PC-9 (cell line): ENCODE results near the gene STK31. TPM values are rescaled to one million over a fixed set of nuclear protein-coding genes. Genes with fewer than 3 reads are reported as not detected.

Source experiments
- BruUV-seq: library from RNA; stranded (reverse); fragments of 400-500 nt; replicated peaks from 2 replicates; lab custom pipeline; 2021; lab: Mats Ljungman, UMichigan
- CTCF ChIA-PET: fragments of 300-600 bp; sonication (Branson Sonifier 250); formaldehyde crosslinking; loops from one replicate; lab custom pipeline; 2022; ENCODE audit warnings: antibody characterized with exemption; lab: Charles Lee
- POLR2A ChIA-PET: fragments of 300-600 bp; sonication (Branson Sonifier 250); formaldehyde crosslinking; loops from one replicate; lab custom pipeline; 2022; ENCODE audit warnings: antibody characterized with exemption; ENCODE audit not compliant: unreplicated experiment; lab: Charles Lee
- DNase-seq, 2 experiments: peaks; one replicate each; pipeline versions ENCODE4 v3.0.0 to v3.0.0-alpha.2; 2015 to 2022; ENCODE audit warnings: mixed read lengths in 1 of 2
- H2AFZ ChIP-seq: fragments of 200-600 bp; sonication (generic); 2 replicates; pipeline ENCODE4 v1.8.1; 2017; ENCODE audit warnings: antibody characterized with exemption
- H3F3A ChIP-seq: fragments of 200-600 bp; sonication (generic); 2 replicates; pipeline ENCODE4 v1.8.1; 2017; ENCODE audit warnings: antibody characterized with exemption, mild to moderate bottlenecking, low read depth; ENCODE audit not compliant: insufficient read depth
- H3K27ac ChIP-seq: fragments of 200-600 bp; sonication (generic); 2 replicates; pipeline ENCODE4 v1.6.1; 2016; ENCODE audit warnings: mixed run types
- H3K27me3 ChIP-seq: fragments of 200-600 bp; sonication (generic); 2 replicates; pipeline ENCODE4 v1.6.1; 2016; ENCODE audit warnings: low read depth, mixed run types; ENCODE audit not compliant: insufficient read depth
- H3K36me3 ChIP-seq: fragments of 200-600 bp; sonication (generic); 2 replicates; pipeline ENCODE4 v1.6.1; 2016; ENCODE audit warnings: low read depth, mixed run types
- H3K4me1 ChIP-seq: fragments of 200-600 bp; sonication (generic); replicated peaks from 2 replicates; pipeline ENCODE4 v1.6.1; 2016; ENCODE audit warnings: mixed run types; ENCODE audit not compliant: insufficient read depth
- H3K4me2 ChIP-seq: fragments of 200-600 bp; sonication (generic); 2 replicates; pipeline ENCODE4 v1.6.1; 2017; ENCODE audit warnings: mixed run types
- H3K4me3 ChIP-seq: fragments of 200-600 bp; sonication (generic); 2 replicates; pipeline ENCODE4 v1.6.1; 2016; ENCODE audit warnings: mixed run types
- H3K79me2 ChIP-seq: fragments of 200-600 bp; sonication (generic); 2 replicates; pipeline ENCODE4 v1.6.1; 2017; ENCODE audit warnings: low read depth, mixed run types
- H3K9me2 ChIP-seq: fragments of 200-600 bp; sonication (generic); 2 replicates; pipeline ENCODE4 v1.8.1; 2017; ENCODE audit warnings: mild to moderate bottlenecking; ENCODE audit not compliant: insufficient read depth
- H3K9me3 ChIP-seq: fragments of 200-600 bp; sonication (generic); 2 replicates; pipeline ENCODE4 v1.8.1; 2016; ENCODE audit warnings: low read depth; ENCODE audit not compliant: insufficient read depth
- H4K20me1 ChIP-seq: fragments of 200-600 bp; sonication (generic); 2 replicates; pipeline ENCODE4 v1.8.1; 2017; ENCODE audit not compliant: insufficient read depth
- EZH2 ChIP-seq: fragments of 200-600 bp; sonication (generic); IDR thresholded peaks from 2 replicates; pipeline ENCODE4 v1.8.0; 2017; ENCODE audit warnings: antibody characterized with exemption, low read depth
- intact Hi-C: fragments of 100-400 bp; cut with micrococcal nuclease; formaldehyde crosslinking; loops from one replicate; pipeline ENCODE4 v1.10.0; 2022; ENCODE audit not compliant: unreplicated experiment
- total RNA-seq: library from RNA; stranded (reverse); gene quantifications from 2 replicates; pipeline ENCODE4 v1.2.3, GENCODE V29; 2021
- TF ChIP-seq, protein P1 (sequence below): fragments of 200-600 bp; sonication (generic); conservative IDR thresholded peaks from 2 replicates; pipeline ENCODE4 v1.6.1; 2017; ENCODE audit warnings: mixed run types, antibody characterized with exemption, mild to moderate bottlenecking, moderate library complexity

Gene STK31
- total RNA-seq, 1 experiment from 2014 or later = 0.57 TPM

DNA sequence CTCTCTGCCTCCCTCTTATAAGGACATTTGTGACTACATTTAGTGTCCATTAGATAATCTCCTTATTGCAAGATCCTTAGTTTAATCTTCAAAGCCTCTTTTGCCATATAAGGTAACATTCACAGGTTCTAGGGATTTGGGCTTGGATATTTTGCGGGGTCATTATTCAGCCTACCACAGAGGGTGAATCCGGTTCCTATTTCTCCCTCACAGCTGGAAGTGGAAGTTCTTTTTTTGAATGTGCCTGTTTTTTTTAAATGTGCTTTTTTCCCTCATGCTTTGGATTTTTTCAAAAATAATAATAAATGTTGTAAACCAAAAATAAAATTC lies 47.1 kb upstream of the STK31 start:
- H3K79me2 ChIP-seq = no peaks in the 10 kb centered on the region
- no peak overlapping the region for H3K27ac ChIP-seq
- H3K4me2 ChIP-seq = no peak overlapping the region
- DNase-seq = no peak
- H3K9me2 ChIP-seq = no peaks in the 10 kb centered on the region
- no peaks in the 10 kb centered on the region for H3K27me3 ChIP-seq
- TF ChIP-seq, protein P1, sequence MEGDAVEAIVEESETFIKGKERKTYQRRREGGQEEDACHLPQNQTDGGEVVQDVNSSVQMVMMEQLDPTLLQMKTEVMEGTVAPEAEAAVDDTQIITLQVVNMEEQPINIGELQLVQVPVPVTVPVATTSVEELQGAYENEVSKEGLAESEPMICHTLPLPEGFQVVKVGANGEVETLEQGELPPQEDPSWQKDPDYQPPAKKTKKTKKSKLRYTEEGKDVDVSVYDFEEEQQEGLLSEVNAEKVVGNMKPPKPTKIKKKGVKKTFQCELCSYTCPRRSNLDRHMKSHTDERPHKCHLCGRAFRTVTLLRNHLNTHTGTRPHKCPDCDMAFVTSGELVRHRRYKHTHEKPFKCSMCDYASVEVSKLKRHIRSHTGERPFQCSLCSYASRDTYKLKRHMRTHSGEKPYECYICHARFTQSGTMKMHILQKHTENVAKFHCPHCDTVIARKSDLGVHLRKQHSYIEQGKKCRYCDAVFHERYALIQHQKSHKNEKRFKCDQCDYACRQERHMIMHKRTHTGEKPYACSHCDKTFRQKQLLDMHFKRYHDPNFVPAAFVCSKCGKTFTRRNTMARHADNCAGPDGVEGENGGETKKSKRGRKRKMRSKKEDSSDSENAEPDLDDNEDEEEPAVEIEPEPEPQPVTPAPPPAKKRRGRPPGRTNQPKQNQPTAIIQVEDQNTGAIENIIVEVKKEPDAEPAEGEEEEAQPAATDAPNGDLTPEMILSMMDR = no peak
- TF ChIP-seq EZH2 = no peak
- H3K4me1 ChIP-seq = no peaks in the 10 kb centered on the region
- CTCF ChIA-PET = interaction anchor here (0.6 kb wide), 1 partner anchor 9 kb away, joined by 4 read pairs; no protein-coding TSS in a partner anchor
- no peak overlapping the region for H3K4me3 ChIP-seq
- POLR2A ChIA-PET = no interaction called here
- no TSS peak for BruUV-seq
- intact Hi-C loops = no loop called here
- no peaks in the 10 kb centered on the region; the same call in 1 of the 2 replicates for H3K9me3 ChIP-seq
- no peaks in the 10 kb centered on the region for H3K36me3 ChIP-seq
- no peaks in the 10 kb centered on the region for H3F3A ChIP-seq
- no peak overlapping the region for H2AFZ ChIP-seq
- no peaks in the 10 kb centered on the region for H4K20me1 ChIP-seq

DNA sequence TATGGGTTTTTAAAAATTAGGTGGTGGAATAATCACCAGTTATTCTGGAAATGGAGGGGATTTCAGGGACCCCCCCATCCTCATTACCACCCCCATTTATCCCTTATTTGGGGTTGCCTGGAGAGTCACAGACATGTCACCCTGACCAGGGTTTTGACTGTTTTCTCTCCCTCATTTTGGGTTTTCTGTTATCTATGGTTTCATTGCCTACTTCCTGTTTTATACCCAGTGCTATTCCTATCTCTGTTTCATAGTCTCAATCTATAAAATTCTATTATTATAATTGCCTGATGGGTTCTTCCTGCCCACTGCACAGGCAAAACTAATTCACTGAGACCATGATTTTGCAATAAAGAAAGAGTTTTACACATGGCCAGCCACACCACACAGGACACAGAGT lies 45.9 kb upstream of the STK31 start:
- H3K4me1 ChIP-seq = no peaks in the 10 kb centered on the region
- CTCF ChIA-PET = no interaction called here
- no peak overlapping the region for H3K4me2 ChIP-seq
- POLR2A ChIA-PET = no interaction called here
- H3F3A ChIP-seq = no peaks in the 10 kb centered on the region
- no peak overlapping the region; the same call in 1 of the 2 replicates for H2AFZ ChIP-seq
- H3K27me3 ChIP-seq = no peaks in the 10 kb centered on the region
- H3K27ac ChIP-seq = no peak overlapping the region
- intact Hi-C loops = no loop called here
- no peaks in the 10 kb centered on the region for H3K9me2 ChIP-seq
- DNase-seq = no peak
- H3K4me3 ChIP-seq = no peak overlapping the region
- no TSS peak for BruUV-seq
- TF ChIP-seq EZH2 = no peak
- TF ChIP-seq, protein P1 = no peak
- no peaks in the 10 kb centered on the region for H3K79me2 ChIP-seq
- no peaks in the 10 kb centered on the region for H3K9me3 ChIP-seq
- no peaks in the 10 kb centered on the region for H4K20me1 ChIP-seq
- no peaks in the 10 kb centered on the region for H3K36me3 ChIP-seq

- H3K27ac ChIP-seq = no peak overlapping the region
- H3K9me2 ChIP-seq = peaks cover 6% of the 10 kb centered on the region; the same call in 1 of the 2 replicates
- no peak overlapping the region for H3K4me2 ChIP-seq
- no peaks in the 10 kb centered on the region for H3K36me3 ChIP-seq
- H3K4me1 ChIP-seq = no peaks in the 10 kb centered on the region
- DNase-seq = no peak
- no peak overlapping the region for H3K4me3 ChIP-seq
- no peak overlapping the region for H2AFZ ChIP-seq
- H4K20me1 ChIP-seq = no peaks in the 10 kb centered on the region
- ChIA-PET POLR2A (no interaction called here), CTCF (interaction anchor here (0.6 to 0.9 kb wide), 2 partner anchors 10 to 15 kb away, joined by 3 to 4 read pairs; no protein-coding TSS in a partner anchor)
- no peaks in the 10 kb centered on the region for H3F3A ChIP-seq
- BruUV-seq = no TSS peak
- H3K27me3 ChIP-seq = no peaks in the 10 kb centered on the region
- intact Hi-C loops = no loop called here
- TF ChIP-seq EZH2 = no peak
- TF ChIP-seq, protein P1 = no peak
- H3K79me2 ChIP-seq = no peaks in the 10 kb centered on the region
- H3K9me3 ChIP-seq = no peaks in the 10 kb centered on the region
Observed at GRCh38 chr7:23672033-23672432, 38.0 kb upstream of the STK31 start.
